Fibroblast of the aortic adventitia (primary cell): Measurements from ENCODE around the gene ALX1. TPM values are rescaled to one million over a fixed set of nuclear protein-coding genes. Genes with fewer than 3 reads are reported as not detected.

ENCODE experiments used
- DNase-seq: peaks from one replicate; pipeline ENCODE4 v3.0.0-alpha.2; 2010; ENCODE audit warnings: low read depth
- H3K4me3 ChIP-seq: 2 replicates; pipeline ENCODE4 v1.5.1; 2011; ENCODE audit warnings: low read depth, mild to moderate bottlenecking, control low read depth, low read length, moderate library complexity
- CTCF ChIP-seq: IDR thresholded peaks from 2 replicates; pipeline ENCODE4 v1.5.1; 2011; ENCODE audit warnings: mild to moderate bottlenecking, low read length, control low read depth, inconsistent platforms; ENCODE audit not compliant: insufficient read depth
- total RNA-seq: library from RNA; depleted of rRNA; stranded (reverse); fragments of >200 nt; gene quantifications from 2 replicates; pipeline ENCODE4 v1.2.3, GENCODE V29; 2012; ENCODE audit warnings: low replicate concordance

ALX1 gene
- total RNA-seq, 1 donor = 0.63 TPM

- no peak for TF ChIP-seq CTCF
- no peak overlapping the region for H3K4me3 ChIP-seq
- DNase-seq = no peak
These were observed 13.7 kb upstream of the ALX1 start for GRCh38 chr12:85266356-85266755.

- H3K4me3 ChIP-seq = peak overlapping the region; percentile 23
- TF ChIP-seq CTCF = no peak
- no peak for DNase-seq
These were observed 6.4 kb upstream of the ALX1 start for GRCh38 chr12:85273381-85274314.

- DNase-seq = no peak
- no peak overlapping the region for H3K4me3 ChIP-seq
- TF ChIP-seq CTCF = no peak
These were observed 5.7 kb upstream of the ALX1 start for GRCh38 chr12:85274315-85274651.

GRCh38 chr12:85275374-85275773 lies 4.6 kb upstream of the ALX1 start:
- DNase-seq = peak; percentile 3
- no peak for TF ChIP-seq CTCF
- no peak overlapping the region for H3K4me3 ChIP-seq

GRCh38 chr12:85277191-85277590 lies 2.8 kb upstream of the ALX1 start:
- no peak overlapping the region for H3K4me3 ChIP-seq
- peak; percentile 20 for DNase-seq
- no peak for TF ChIP-seq CTCF

GRCh38 chr12:85277900-85278597 lies 2.0 kb upstream of the ALX1 start:
- TF ChIP-seq CTCF = no peak
- no peak for DNase-seq
- no peak overlapping the region for H3K4me3 ChIP-seq
